GM23248 (cell line): ENCODE results near the gene TRMT10C. TPM values are rescaled to one million over a fixed set of nuclear protein-coding genes. Genes with fewer than 3 reads are reported as not detected.
"Not testable (repeated sequence)": the region's sequence is repeated elsewhere in the genome, so short reads cannot be mapped to it uniquely, and the experiment has no call there.

Experiments
- DNase-seq: peaks from one replicate; pipeline ENCODE4 v3.0.0-alpha.2; 2015
- H2AFZ ChIP-seq: fragments of 200-600 bp; sonication (generic); 2 replicates; pipeline ENCODE4 v1.6.1; 2016; ENCODE audit warnings: antibody characterized with exemption
- H3F3A ChIP-seq: fragments of 200-600 bp; sonication (generic); 2 replicates; pipeline ENCODE4 v1.6.1; 2016; ENCODE audit warnings: mild to moderate bottlenecking, antibody characterized with exemption, mixed run types; ENCODE audit not compliant: insufficient read depth
- H3K27ac ChIP-seq: fragments of 200-600 bp; sonication (generic); 2 replicates; pipeline ENCODE4 v1.5.1; 2016; ENCODE audit warnings: mild to moderate bottlenecking
- H3K27me3 ChIP-seq: fragments of 200-600 bp; sonication (generic); replicated peaks from 2 replicates; pipeline ENCODE4 v1.6.1; 2016; ENCODE audit warnings: mild to moderate bottlenecking; ENCODE audit not compliant: insufficient read depth
- H3K36me3 ChIP-seq: fragments of 200-600 bp; sonication (generic); 2 replicates; pipeline ENCODE4 v1.6.1; 2016; ENCODE audit warnings: low read depth, mild to moderate bottlenecking
- H3K4me1 ChIP-seq: fragments of 200-600 bp; sonication (generic); 2 replicates; pipeline ENCODE4 v1.6.1; 2016; ENCODE audit warnings: mild to moderate bottlenecking; ENCODE audit not compliant: insufficient read depth
- H3K4me2 ChIP-seq: fragments of 200-600 bp; sonication (generic); one replicate; pipeline ENCODE4 v1.6.1; 2016; ENCODE audit warnings: mild to moderate bottlenecking; ENCODE audit not compliant: unreplicated experiment
- H3K4me3 ChIP-seq: fragments of 200-600 bp; sonication (generic); 2 replicates; pipeline ENCODE4 v1.5.1; 2016; ENCODE audit warnings: mild to moderate bottlenecking
- H3K79me2 ChIP-seq: fragments of 200-600 bp; sonication (generic); 2 replicates; pipeline ENCODE4 v1.6.1; 2016; ENCODE audit warnings: mild to moderate bottlenecking; ENCODE audit not compliant: insufficient read depth
- H3K9ac ChIP-seq: fragments of 200-600 bp; sonication (generic); 2 replicates; pipeline ENCODE4 v1.6.1; 2016; ENCODE audit warnings: mild to moderate bottlenecking
- H3K9me2 ChIP-seq: fragments of 200-600 bp; sonication (generic); 2 replicates; pipeline ENCODE4 v1.6.1; 2016; ENCODE audit warnings: mixed run types, mild to moderate bottlenecking, moderate library complexity; ENCODE audit not compliant: insufficient read depth
- H3K9me3 ChIP-seq: fragments of 200-600 bp; sonication (generic); one replicate; pipeline ENCODE4 v1.6.1; 2017; ENCODE audit warnings: low read depth
- H4K20me1 ChIP-seq: fragments of 200-600 bp; sonication (generic); 2 replicates; pipeline ENCODE4 v1.6.0; 2016; ENCODE audit not compliant: insufficient read depth
- EZH2 ChIP-seq: fragments of 200-600 bp; sonication (generic); IDR thresholded peaks from 2 replicates; pipeline ENCODE4 v1.6.1; 2018; ENCODE audit warnings: antibody characterized with exemption, mild to moderate bottlenecking; ENCODE audit not compliant: insufficient read depth, poor library complexity, severe bottlenecking
- EZH2phosphoT487 ChIP-seq: fragments of 200-600 bp; sonication (generic); IDR thresholded peaks from 2 replicates; pipeline ENCODE4 v1.6.1; 2018; ENCODE audit warnings: antibody characterized with exemption, moderate library complexity, mild to moderate bottlenecking, low read depth; ENCODE audit not compliant: insufficient read depth
- WGBS, 2 experiments: methylation state at CpG; one replicate each; pipeline ENCODE4 v1.1.6; 2015 to 2017; ENCODE audit warnings: low lambda C conversion rate in 2 of 2, low coverage in 1 of 2; ENCODE audit errors: missing lambda C conversion rate in 2 of 2; 5-methylcytosine and 5-hydroxymethylcytosine counted together
- in situ Hi-C: fragments of 300-500 bp; cut with MboI; formaldehyde crosslinking; loops from 2 replicates; pipeline ENCODE4 v1.15.0; 2020
- polyA plus RNA-seq: library from polyadenylated mRNA; unstranded; fragments of >200 nt; fragmentation: Nextera tagmentation; extraction: Ambion mirVana; gene quantifications from 2 replicates; pipeline ENCODE4 v1.2.1, GENCODE V29; 2016
- total RNA-seq: library from RNA; depleted of rRNA; stranded (reverse); fragments of >200 nt; shearing (Covaris generic); gene quantifications from 2 replicates; pipeline ENCODE4 v1.2.3, GENCODE V29; 2014

TRMT10C gene
- total and polyA plus RNA-seq, 2 experiments from 2014 or later, result 22.5 to 33.3 TPM

DNA sequence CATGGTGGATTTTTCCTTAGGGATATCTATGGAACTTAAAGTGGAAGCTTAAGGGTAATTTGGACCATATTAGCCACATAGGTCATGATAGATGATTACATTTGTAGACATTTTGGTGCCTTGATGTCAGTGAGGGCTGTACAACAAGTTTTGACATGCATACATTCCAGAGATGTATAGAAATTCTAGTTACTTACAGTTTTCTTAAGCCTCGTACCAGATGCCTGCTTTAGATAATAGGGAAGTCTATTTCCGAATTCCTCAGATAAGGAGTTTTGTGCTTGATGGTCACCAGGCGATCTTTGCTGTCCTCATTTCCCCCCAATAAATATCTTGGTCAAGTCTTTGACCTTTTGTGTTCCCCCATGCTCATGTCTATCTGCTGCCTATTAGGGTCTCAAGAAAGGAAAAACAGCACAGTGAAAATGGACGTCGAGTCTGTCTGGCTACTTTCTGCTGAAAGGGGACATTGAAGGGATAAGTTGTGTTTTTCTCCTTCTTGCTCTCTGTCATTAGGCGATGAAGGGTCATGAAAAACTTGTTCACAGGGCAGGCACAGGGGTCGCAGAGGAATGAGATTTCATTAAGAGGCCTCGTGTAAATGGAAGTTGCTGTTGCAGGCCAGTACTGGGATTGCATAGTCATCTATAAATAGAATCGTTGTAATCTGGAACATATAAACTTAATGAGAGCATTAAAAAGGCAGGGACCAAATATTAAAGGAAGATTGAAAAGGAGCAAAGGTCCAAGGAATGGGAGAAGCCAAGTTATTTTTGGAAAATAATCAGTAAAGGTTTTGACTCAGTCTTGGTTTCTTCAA lies 28.7 kb upstream of the TRMT10C start:
- in situ Hi-C loops, result no loop called here
- no peaks in the 10 kb centered on the region for H3K9me3 ChIP-seq
- no peak overlapping the region for H2AFZ ChIP-seq
- no peak for DNase-seq
- H3F3A ChIP-seq, result no peaks in the 10 kb centered on the region
- 58 to 61% methylated on average over 9 of the region's 9 CpGs for WGBS, 2 experiments
- H3K36me3 ChIP-seq, result no peaks in the 10 kb centered on the region
- no peaks in the 10 kb centered on the region for H3K9me2 ChIP-seq
- peaks cover 5% of the 10 kb centered on the region; the same call in 1 of the 2 replicates for H3K27me3 ChIP-seq
- no peak overlapping the region for H3K9ac ChIP-seq
- no peak overlapping the region for H3K4me2 ChIP-seq
- H3K27ac ChIP-seq, result no peak overlapping the region
- no peak for TF ChIP-seq EZH2phosphoT487
- no peak for TF ChIP-seq EZH2
- H3K4me1 ChIP-seq, result no peaks in the 10 kb centered on the region
- no peak overlapping the region for H3K4me3 ChIP-seq
- no peaks in the 10 kb centered on the region for H3K79me2 ChIP-seq
- no peaks in the 10 kb centered on the region for H4K20me1 ChIP-seq

- TF ChIP-seq EZH2 (no peak), EZH2phosphoT487 (no peak)
- H3F3A ChIP-seq, result no peaks in the 10 kb centered on the region
- H3K4me2 ChIP-seq, result no peak overlapping the region
- no peak overlapping the region for H3K4me3 ChIP-seq
- no peak overlapping the region for H3K27ac ChIP-seq
- H3K9me2 ChIP-seq, result no peaks in the 10 kb centered on the region
- no peak overlapping the region for H2AFZ ChIP-seq
- H3K9ac ChIP-seq, result no peak overlapping the region
- H3K9me3 ChIP-seq, result no peaks in the 10 kb centered on the region
- no peaks in the 10 kb centered on the region for H3K36me3 ChIP-seq
- H3K4me1 ChIP-seq, result no peaks in the 10 kb centered on the region
- H4K20me1 ChIP-seq, result no peaks in the 10 kb centered on the region
- in situ Hi-C loops, result no loop called here
- peaks cover 5% of the 10 kb centered on the region; the same call in 1 of the 2 replicates for H3K27me3 ChIP-seq
- 70 to 78% methylated on average over 1 of the region's 1 CpG for WGBS, 2 experiments
- peak; percentile 16 for DNase-seq
- H3K79me2 ChIP-seq, result no peaks in the 10 kb centered on the region
Measured at GRCh38 chr3:101533603-101533968, 28.1 kb upstream of the TRMT10C start.

- H3K36me3 ChIP-seq, result no peaks in the 10 kb centered on the region
- H3F3A ChIP-seq, result no peaks in the 10 kb centered on the region
- no peak overlapping the region for H2AFZ ChIP-seq
- H3K27me3 ChIP-seq, result peaks cover 5% of the 10 kb centered on the region
- H4K20me1 ChIP-seq, result no peaks in the 10 kb centered on the region
- in situ Hi-C loops, result no loop called here
- H3K4me3 ChIP-seq, result no peak overlapping the region
- no peak overlapping the region for H3K27ac ChIP-seq
- H3K79me2 ChIP-seq, result no peaks in the 10 kb centered on the region
- H3K4me2 ChIP-seq, result no peak overlapping the region
- no peak overlapping the region for H3K9ac ChIP-seq
- DNase-seq, result no peak
- 55% methylated on average over 5 of the region's 5 CpGs for WGBS, 2 experiments
- no peaks in the 10 kb centered on the region for H3K4me1 ChIP-seq
- TF ChIP-seq EZH2phosphoT487 (no peak), EZH2 (no peak)
- H3K9me3 ChIP-seq, result no peaks in the 10 kb centered on the region
- H3K9me2 ChIP-seq, result no peaks in the 10 kb centered on the region
Measured at GRCh38 chr3:101535221-101535620, 26.4 kb upstream of the TRMT10C start.

DNA sequence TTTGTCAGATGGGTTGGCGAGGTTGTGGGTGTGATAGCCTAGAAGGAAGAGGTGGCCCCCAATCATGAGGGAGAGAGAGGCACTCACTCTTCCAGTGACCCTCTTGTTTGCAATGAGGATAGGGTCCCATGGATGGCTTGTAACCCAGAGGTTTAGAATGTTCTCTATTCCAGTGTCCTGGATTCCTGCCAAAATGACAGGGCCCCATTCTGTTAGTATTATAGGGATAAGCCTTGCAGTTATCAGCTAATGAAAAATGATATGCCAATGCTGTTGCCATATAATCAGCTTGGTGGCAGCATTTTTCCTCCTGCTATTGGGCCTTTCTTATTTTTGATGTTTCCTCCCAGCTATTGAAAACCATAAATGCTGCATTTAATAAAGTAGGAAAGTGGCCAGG lies 25.4 kb upstream of the TRMT10C start:
- TF ChIP-seq EZH2 (no peak), EZH2phosphoT487 (no peak)
- Histone ChIP-seq H3K4me2 (no peak overlapping the region), H3F3A (no peaks in the 10 kb centered on the region), H3K36me3 (no peaks in the 10 kb centered on the region), H3K27ac (no peak overlapping the region), H3K9ac (no peak overlapping the region), H3K4me1 (no peaks in the 10 kb centered on the region), H3K27me3 (peaks cover 5% of the 10 kb centered on the region), H3K9me3 (no peaks in the 10 kb centered on the region), H3K79me2 (no peaks in the 10 kb centered on the region), H2AFZ (no peak overlapping the region), H3K4me3 (no peak overlapping the region), H3K9me2 (no peaks in the 10 kb centered on the region), H4K20me1 (no peaks in the 10 kb centered on the region)
- in situ Hi-C loops, result no loop called here
- 42 to 50% methylated on average over 1 of the region's 1 CpG for WGBS, 2 experiments
- no peak for DNase-seq

DNA sequence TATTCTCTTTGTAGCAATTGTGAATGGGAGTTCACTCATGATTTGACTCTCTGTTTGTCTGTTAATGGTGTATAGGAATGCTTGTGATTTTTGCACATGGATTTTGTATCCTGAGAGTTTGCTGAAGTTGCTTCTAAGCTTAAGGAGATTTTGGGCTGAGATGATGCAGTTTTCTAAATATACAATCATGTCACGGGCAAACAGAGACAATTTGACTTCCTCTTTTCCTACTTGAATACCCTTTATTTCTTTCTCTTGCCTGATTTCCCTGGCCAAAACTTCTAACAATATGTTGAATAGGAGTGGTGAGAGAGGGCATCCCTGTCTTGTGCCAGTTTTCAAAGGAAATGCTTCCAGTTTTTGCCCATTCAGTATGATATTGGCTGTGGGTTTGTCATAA lies 24.7 kb upstream of the TRMT10C start:
- in situ Hi-C loops, H3K9me3 ChIP-seq, DNase-seq, H3K4me3 ChIP-seq, H3F3A ChIP-seq, H2AFZ ChIP-seq, H4K20me1 ChIP-seq, H3K4me2 ChIP-seq, H3K79me2 ChIP-seq, H3K4me1 ChIP-seq, H3K9me2 ChIP-seq, H3K27me3 ChIP-seq, H3K36me3 ChIP-seq, H3K9ac ChIP-seq, H3K27ac ChIP-seq: not testable (repeated sequence)
- 74 to 79% methylated on average over 1 of the region's 1 CpG for WGBS, 2 experiments
